Gastroesophageal sphincter (tissue), 4 donors: ENCODE data around the gene RBPJ. TPM values are rescaled to one million over a fixed set of nuclear protein-coding genes. Genes with fewer than 3 reads are reported as not detected.

ENCODE experiments used
- ATAC-seq: fragments of 150-250 bp; one replicate; pipeline ENCODE4 v1.9.1; 2016; ENCODE audit warnings: mild to moderate bottlenecking, moderate library complexity
- H3K27ac ChIP-seq, 4 donors: fragments of 200-600 bp; sonication (generic) in 3 of 4; 1 replicate in 3 of 4; 2 replicates in 1 of 4; pipeline ENCODE4 v1.5.1; 2016 to 2019
- H3K27me3 ChIP-seq: fragments of 200-600 bp; sonication (generic); one replicate; pipeline ENCODE4 v1.5.1; 2019
- H3K36me3 ChIP-seq, 2 donors: fragments of 200-600 bp; sonication (generic); one replicate each; pipeline ENCODE4 v1.5.1; 2019; ENCODE audit warnings: control low read depth in 1 of 2
- H3K4me1 ChIP-seq, 3 donors: fragments of 200-600 bp; sonication (generic); 1 replicate in 2 of 3; 2 replicates in 1 of 3; pipeline ENCODE4 v1.5.1; 2016 to 2019; ENCODE audit warnings: control low read depth in 2 of 3
- H3K4me3 ChIP-seq, 2 donors: fragments of 200-600 bp; sonication (generic); one replicate each; pipeline ENCODE4 v1.5.1; 2019; ENCODE audit warnings: mild to moderate bottlenecking in 1 of 2, moderate library complexity in 1 of 2
- H3K9me3 ChIP-seq, 3 donors: fragments of 200-600 bp; sonication (generic); one replicate each; pipeline ENCODE4 v1.5.1; 2017 to 2019; ENCODE audit warnings: control low read depth in 2 of 3
- EP300 ChIP-seq: sonication (generic); formaldehyde crosslinking; IDR thresholded peaks from one replicate; pipeline ENCODE4 v1.6.1; 2017; ENCODE audit warnings: antibody characterized with exemption, mild to moderate bottlenecking
- POLR2A ChIP-seq, 2 donors: fragments of 450-650 bp; IDR thresholded peaks; one replicate each; pipeline ENCODE4 v1.6.1; 2017; ENCODE audit warnings: antibody characterized with exemption in 2 of 2, mild to moderate bottlenecking in 2 of 2, moderate library complexity in 1 of 2
- POLR2AphosphoS5 ChIP-seq: sonication (generic); formaldehyde crosslinking; IDR thresholded peaks from one replicate; pipeline ENCODE4 v1.6.1; 2017; ENCODE audit warnings: antibody characterized with exemption
- WGBS, 2 donors: methylation state at CpG; one replicate each; pipeline ENCODE4 v1.1.5; 2018; ENCODE audit warnings: low coverage in 1 of 2; 5-methylcytosine and 5-hydroxymethylcytosine counted together
- total RNA-seq, 4 donors: library from RNA; depleted of rRNA; stranded (reverse); fragments of >200 nt; gene quantifications; one replicate each; pipeline ENCODE4 v1.1.0, GENCODE V29; 2016
- TF ChIP-seq, protein P1 (sequence below), 4 experiments: fragments of 200-600 bp in 2 of 4; fragments of 450-650 bp in 2 of 4; sonication (generic) in 1 of 4; IDR thresholded peaks; one replicate each; pipeline ENCODE4 v1.5.1; 2017 to 2019; ENCODE audit warnings: antibody characterized with exemption in 4 of 4, mild to moderate bottlenecking in 2 of 4, moderate library complexity in 2 of 4

RBPJ gene
- total RNA-seq = 100 to 1,000 TPM in 1 of 4 donors, 10 to 100 TPM in 3; 49.5 to 128 (median 77.6) TPM

DNA sequence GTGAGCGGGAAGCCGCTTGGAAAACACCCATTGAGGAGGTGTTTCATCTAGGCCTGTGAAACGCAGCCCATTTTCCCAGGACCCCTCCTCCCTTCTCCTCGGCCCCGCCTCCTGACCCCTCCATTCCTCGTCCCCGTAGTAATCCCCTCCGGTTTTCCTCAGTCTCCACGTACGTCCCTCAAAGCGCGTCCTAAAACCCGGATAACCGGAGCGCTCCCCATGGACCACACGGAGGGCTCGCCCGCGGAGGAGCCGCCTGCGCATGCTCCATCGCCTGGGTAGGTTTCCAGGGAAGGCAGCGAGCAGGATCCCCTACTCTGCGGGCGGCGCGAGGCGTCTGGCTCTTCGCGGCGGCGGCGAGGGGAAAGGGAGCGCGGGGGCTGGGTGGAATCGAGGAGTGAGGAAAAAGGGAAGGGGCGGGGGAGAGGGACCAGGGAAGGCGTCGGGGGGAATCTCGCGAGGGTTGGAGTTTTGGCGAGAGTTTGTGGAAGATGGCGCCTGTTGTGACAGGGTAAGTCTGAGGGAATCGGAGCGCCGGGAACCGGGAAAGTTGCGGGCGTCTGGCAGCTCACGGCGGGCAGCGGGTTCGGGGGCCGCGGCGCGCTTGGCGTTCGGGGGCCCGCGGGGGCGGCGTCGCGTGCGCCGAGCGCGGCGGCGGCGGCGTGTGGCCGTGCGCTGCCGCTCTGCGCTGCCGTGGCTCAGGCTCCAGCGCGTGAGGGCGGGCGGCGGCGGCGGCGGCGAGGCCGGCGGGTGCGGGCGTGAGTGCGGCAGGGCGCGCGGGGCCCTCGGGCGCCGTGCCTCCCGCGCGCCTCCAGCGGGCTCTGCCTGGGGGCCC lies at the start of gene RBPJ:
Gene RBPJ, plus strand, starts transcription at position 477 of the 835 bp plus-strand sequence. Its CDS starts 15 bp downstream, at position 492.
- Histone ChIP-seq H3K4me1 (peaks cover 0 to 51% (median 4%) of the 10 kb centered on the region in 3 donors), H3K27ac (peak within 1 kb of the TSS; percentile 93 to 99 (median 94)), H3K36me3 (no peaks in the 10 kb centered on the region), H3K4me3 (peak within 1 kb of the TSS; percentile 68 to 95), H3K27me3 (no peaks in the 10 kb centered on the region), H3K9me3 (peaks cover 0 to 2% (median 0%) of the 10 kb centered on the region in 3 donors)
- WGBS, 2 donors = 0 to 1% methylated on average over 13 to 23 of the region's 102 CpGs
- peak; percentile 69 for ATAC-seq
- peak; percentile 15 to 56 for TF ChIP-seq POLR2A (IDR thresholded peaks at IDR 0.05)
- peak; percentile 71 for TF ChIP-seq POLR2AphosphoS5
- TF ChIP-seq, protein P1, sequence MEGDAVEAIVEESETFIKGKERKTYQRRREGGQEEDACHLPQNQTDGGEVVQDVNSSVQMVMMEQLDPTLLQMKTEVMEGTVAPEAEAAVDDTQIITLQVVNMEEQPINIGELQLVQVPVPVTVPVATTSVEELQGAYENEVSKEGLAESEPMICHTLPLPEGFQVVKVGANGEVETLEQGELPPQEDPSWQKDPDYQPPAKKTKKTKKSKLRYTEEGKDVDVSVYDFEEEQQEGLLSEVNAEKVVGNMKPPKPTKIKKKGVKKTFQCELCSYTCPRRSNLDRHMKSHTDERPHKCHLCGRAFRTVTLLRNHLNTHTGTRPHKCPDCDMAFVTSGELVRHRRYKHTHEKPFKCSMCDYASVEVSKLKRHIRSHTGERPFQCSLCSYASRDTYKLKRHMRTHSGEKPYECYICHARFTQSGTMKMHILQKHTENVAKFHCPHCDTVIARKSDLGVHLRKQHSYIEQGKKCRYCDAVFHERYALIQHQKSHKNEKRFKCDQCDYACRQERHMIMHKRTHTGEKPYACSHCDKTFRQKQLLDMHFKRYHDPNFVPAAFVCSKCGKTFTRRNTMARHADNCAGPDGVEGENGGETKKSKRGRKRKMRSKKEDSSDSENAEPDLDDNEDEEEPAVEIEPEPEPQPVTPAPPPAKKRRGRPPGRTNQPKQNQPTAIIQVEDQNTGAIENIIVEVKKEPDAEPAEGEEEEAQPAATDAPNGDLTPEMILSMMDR (IDR thresholded peaks at IDR 0.05) = peak in 1 of 4 experiments; percentile 8
- TF ChIP-seq EP300 = no peak

DNA sequence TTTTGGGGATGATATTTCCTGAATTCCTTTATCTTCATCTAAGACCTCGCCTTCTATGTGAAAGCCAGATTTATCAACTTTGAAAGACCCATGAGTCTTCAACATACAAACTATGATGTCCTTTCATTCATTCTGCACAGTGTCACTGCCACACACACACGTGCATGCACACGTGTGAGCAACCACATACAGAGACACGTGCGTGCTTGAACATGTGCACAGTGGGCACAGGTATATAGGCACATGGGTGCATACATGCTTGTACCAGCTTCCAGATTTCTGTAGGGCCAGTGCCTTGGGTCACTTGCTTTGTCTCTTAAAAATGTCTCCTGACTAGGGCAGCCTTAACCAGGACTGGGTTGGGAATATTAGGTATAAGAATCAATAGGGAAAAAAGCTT lies 49.1 kb upstream of the RBPJ start:
- WGBS, 2 donors = 70 to 100% methylated on average over 2 to 4 of the region's 5 CpGs
- Histone ChIP-seq H3K9me3 (no peaks in the 10 kb centered on the region), H3K4me1 (peaks cover 0 to 45% (median 9%) of the 10 kb centered on the region in 3 donors), H3K27ac (no peak overlapping the region), H3K27me3 (no peaks in the 10 kb centered on the region), H3K36me3 (no peaks in the 10 kb centered on the region), H3K4me3 (no peak overlapping the region)
- ATAC-seq = no peak
- TF ChIP-seq POLR2AphosphoS5 (no peak), EP300 (no peak), POLR2A (IDR thresholded peaks at IDR 0.05) (no peak)
- TF ChIP-seq, protein P1 (IDR thresholded peaks at IDR 0.05) = no peak

DNA sequence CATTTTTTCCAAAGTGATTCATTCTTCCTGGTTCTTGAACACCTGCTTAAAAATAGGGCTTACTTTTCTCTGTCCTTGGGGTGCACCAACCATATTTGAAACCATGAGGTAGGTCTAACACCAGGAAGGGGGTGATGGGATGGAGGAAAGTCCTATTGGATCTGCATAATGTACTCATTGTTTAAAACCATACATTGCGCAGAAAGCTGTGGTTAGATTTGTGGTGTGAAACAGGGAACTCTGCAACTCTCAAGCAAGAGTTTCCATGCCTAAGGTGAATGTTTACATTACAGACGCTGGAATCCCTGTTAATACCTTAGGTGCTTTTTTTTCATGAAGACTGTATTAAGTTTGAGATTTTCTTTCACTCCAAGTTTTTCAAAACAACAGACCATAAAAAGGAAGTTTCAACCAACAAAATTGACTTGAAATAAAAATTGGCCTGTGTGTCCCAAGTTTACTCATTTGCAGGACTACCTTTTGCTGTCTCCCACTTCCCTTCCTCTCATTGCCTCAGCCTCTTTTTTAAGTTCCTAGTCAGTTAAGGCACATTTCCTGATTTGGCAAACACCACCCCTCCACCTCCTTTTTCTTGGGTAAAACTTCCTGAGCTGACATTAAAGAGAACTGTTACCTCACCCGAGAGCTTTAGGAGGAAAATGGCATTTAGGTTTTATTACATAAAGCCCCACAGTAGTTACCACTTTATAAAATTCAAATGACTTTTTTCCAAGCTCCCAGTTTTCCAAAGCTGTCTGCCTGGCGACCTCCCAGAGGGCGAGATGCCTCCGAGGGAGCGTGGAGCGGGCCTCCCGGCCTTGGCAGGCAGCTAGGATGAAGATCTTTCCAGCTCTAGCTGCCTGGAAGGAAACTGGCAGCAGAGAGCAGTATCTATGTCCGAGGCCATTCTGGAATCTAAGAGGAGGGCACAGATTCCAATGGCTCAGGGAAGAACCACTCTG lies 47.9 kb upstream of the RBPJ start:
- peak overlapping the region in 3 of 4 donors; percentile 43 to 60 (median 55) for H3K27ac ChIP-seq
- WGBS, 2 donors = 40 to 57% methylated on average over 3 to 6 of the region's 10 CpGs
- peak; percentile 25 for ATAC-seq
- H3K4me1 ChIP-seq = peaks cover 0 to 33% (median 0%) of the 10 kb centered on the region in 3 donors
- H3K36me3 ChIP-seq = no peaks in the 10 kb centered on the region
- TF ChIP-seq POLR2A (IDR thresholded peaks at IDR 0.05) (no peak), EP300 (no peak), POLR2AphosphoS5 (no peak)
- TF ChIP-seq, protein P1 (IDR thresholded peaks at IDR 0.05) = no peak
- no peak overlapping the region for H3K4me3 ChIP-seq
- no peaks in the 10 kb centered on the region for H3K27me3 ChIP-seq
- no peaks in the 10 kb centered on the region for H3K9me3 ChIP-seq

DNA sequence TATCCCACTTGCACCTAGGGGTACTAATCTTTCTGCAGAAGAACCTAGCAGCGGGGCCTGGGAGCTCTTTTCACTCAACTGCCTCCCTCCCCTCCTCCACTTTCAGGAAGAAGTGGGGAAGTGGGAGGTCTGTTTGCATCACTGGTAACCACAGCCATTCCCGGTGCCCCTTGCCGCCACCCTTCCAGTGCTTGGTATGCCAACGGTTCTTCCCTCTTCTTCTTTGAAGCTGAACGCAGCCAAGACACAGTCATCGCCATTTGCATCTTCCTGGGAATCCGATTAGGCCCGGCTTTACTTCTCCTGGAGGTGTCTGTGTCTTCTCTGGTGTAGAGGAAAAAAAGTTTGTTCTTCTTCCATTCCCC lies 47.2 kb upstream of the RBPJ start:
- Histone ChIP-seq H3K4me1 (peaks cover 0 to 26% (median 0%) of the 10 kb centered on the region in 3 donors), H3K27me3 (no peaks in the 10 kb centered on the region), H3K4me3 (no peak overlapping the region), H3K27ac (peak overlapping the region in 3 of 4 donors; percentile 43 to 60 (median 55)), H3K9me3 (no peaks in the 10 kb centered on the region), H3K36me3 (no peaks in the 10 kb centered on the region)
- TF ChIP-seq POLR2A (IDR thresholded peaks at IDR 0.05) = no peak
- no peak for TF ChIP-seq POLR2AphosphoS5
- no peak for TF ChIP-seq EP300
- TF ChIP-seq, protein P1 (IDR thresholded peaks at IDR 0.05) = no peak
- peak; percentile 24 for ATAC-seq
- 60 to 70% methylated on average over 5 to 8 of the region's 8 CpGs for WGBS, 2 donors
